IMR-90 (cell line): Measurements from ENCODE around the gene TLR10.

ENCODE experiments used
- CEBPB ChIP-seq: IDR thresholded peaks from 2 replicates; pipeline ENCODE4 v1.6.1; 2012; ENCODE audit warnings: low read depth, low read length, improper control_type of control experiment
- CHD1 ChIP-seq: IDR thresholded peaks from 2 replicates; pipeline ENCODE4 v1.6.1; 2012; ENCODE audit warnings: low read depth, low read length, improper control_type of control experiment
- FOS ChIP-seq: fragments of 150-350 bp; IDR thresholded peaks from 2 replicates; pipeline ENCODE4 v1.6.1; 2016; ENCODE audit warnings: low read depth, low read length
- MAFK ChIP-seq: IDR thresholded peaks from 2 replicates; pipeline ENCODE4 v1.6.1; 2012; ENCODE audit warnings: low read depth, low read length, improper control_type of control experiment
- MAZ ChIP-seq: IDR thresholded peaks from 2 replicates; pipeline ENCODE4 v1.6.1; 2012; ENCODE audit warnings: low read depth, mild to moderate bottlenecking, low read length, improper control_type of control experiment, moderate library complexity, borderline replicate concordance
- POLR2A ChIP-seq: IDR thresholded peaks from 2 replicates; pipeline ENCODE4 v1.6.1; 2012; ENCODE audit warnings: mild to moderate bottlenecking, low read depth, low read length
- RCOR1 ChIP-seq: IDR thresholded peaks from 2 replicates; pipeline ENCODE4 v1.6.1; 2012; ENCODE audit warnings: mild to moderate bottlenecking, low read length, improper control_type of control experiment; ENCODE audit not compliant: insufficient replicate concordance
- RFX5 ChIP-seq: IDR thresholded peaks from 2 replicates; pipeline ENCODE4 v1.8.0; 2012; ENCODE audit warnings: low read depth, mild to moderate bottlenecking, low read length, moderate library complexity
- SMC3 ChIP-seq: fragments of 150-350 bp; IDR thresholded peaks from 2 replicates; pipeline ENCODE4 v1.6.1; 2016; ENCODE audit warnings: low read depth, mild to moderate bottlenecking, antibody characterized with exemption, low read length, moderate library complexity
- USF2 ChIP-seq: fragments of 150-350 bp; IDR thresholded peaks from 2 replicates; pipeline ENCODE4 v1.6.1; 2017; ENCODE audit warnings: mild to moderate bottlenecking, antibody characterized with exemption, low read length, low read depth
- TF ChIP-seq, protein P1 (sequence below): conservative IDR thresholded peaks from 2 replicates; pipeline ENCODE4 v1.5.1; 2012; ENCODE audit warnings: mild to moderate bottlenecking, low read depth, low read length, improper control_type of control experiment
- TF ChIP-seq, protein P2 (sequence below): fragments of 150-350 bp; IDR thresholded peaks from 2 replicates; pipeline ENCODE4 v1.6.1; 2016; ENCODE audit warnings: low read depth, mild to moderate bottlenecking, low read length, moderate library complexity, borderline replicate concordance

DNA sequence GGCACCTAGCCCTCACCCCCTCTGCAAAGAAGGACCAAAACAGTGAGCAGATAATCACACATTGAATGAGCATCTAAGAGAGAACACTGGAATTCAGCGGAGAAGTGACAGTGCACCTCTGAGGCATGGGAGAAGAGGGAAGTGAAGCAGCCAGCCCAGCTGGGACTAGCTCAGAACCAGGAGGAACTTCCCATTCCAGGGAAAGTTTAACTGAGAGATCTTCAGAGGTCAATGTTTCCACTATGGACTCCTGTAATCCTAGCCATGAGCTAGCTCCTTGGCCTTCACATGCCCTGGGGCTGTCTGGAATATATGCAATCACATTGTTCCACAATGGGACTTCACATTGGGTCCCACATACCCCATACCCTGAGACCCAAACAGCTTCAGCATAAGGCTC lies 49.4 kb upstream of the TLR10 start:
- TF ChIP-seq, protein P1, sequence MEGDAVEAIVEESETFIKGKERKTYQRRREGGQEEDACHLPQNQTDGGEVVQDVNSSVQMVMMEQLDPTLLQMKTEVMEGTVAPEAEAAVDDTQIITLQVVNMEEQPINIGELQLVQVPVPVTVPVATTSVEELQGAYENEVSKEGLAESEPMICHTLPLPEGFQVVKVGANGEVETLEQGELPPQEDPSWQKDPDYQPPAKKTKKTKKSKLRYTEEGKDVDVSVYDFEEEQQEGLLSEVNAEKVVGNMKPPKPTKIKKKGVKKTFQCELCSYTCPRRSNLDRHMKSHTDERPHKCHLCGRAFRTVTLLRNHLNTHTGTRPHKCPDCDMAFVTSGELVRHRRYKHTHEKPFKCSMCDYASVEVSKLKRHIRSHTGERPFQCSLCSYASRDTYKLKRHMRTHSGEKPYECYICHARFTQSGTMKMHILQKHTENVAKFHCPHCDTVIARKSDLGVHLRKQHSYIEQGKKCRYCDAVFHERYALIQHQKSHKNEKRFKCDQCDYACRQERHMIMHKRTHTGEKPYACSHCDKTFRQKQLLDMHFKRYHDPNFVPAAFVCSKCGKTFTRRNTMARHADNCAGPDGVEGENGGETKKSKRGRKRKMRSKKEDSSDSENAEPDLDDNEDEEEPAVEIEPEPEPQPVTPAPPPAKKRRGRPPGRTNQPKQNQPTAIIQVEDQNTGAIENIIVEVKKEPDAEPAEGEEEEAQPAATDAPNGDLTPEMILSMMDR = no peak
- TF ChIP-seq POLR2A = no peak
- TF ChIP-seq CEBPB = no peak
- no peak for TF ChIP-seq MAFK
- no peak for TF ChIP-seq RFX5
- TF ChIP-seq, protein P2, sequence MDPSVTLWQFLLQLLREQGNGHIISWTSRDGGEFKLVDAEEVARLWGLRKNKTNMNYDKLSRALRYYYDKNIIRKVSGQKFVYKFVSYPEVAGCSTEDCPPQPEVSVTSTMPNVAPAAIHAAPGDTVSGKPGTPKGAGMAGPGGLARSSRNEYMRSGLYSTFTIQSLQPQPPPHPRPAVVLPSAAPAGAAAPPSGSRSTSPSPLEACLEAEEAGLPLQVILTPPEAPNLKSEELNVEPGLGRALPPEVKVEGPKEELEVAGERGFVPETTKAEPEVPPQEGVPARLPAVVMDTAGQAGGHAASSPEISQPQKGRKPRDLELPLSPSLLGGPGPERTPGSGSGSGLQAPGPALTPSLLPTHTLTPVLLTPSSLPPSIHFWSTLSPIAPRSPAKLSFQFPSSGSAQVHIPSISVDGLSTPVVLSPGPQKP = no peak
- TF ChIP-seq SMC3 = no peak
- TF ChIP-seq USF2 = no peak
- no peak for TF ChIP-seq CHD1
- no peak for TF ChIP-seq FOS
- no peak for TF ChIP-seq MAZ
- no peak for TF ChIP-seq RCOR1
